Endodermal cell (in vitro differentiated cells): Measurements from ENCODE around the gene KHK. TPM values are rescaled to one million over a fixed set of nuclear protein-coding genes. Genes with fewer than 3 reads are reported as not detected.
A peak's percentile ranks its signal among the peaks of the same experiment; 100 is the strongest.

Experiments used
- DNase-seq: peaks from one replicate; pipeline ENCODE4 v3.0.0-alpha.2; 2017
- H3K27ac ChIP-seq: 2 replicates; pipeline ENCODE4 v1.5.1; 2013; ENCODE audit warnings: mild to moderate bottlenecking, low read depth, low read length, moderate library complexity
- H3K27me3 ChIP-seq: 2 replicates; pipeline ENCODE4 v1.6.1; 2013; ENCODE audit warnings: mild to moderate bottlenecking, low read length, moderate library complexity; ENCODE audit not compliant: insufficient read depth, control insufficient read depth, poor library complexity, severe bottlenecking
- H3K36me3 ChIP-seq: 2 replicates; pipeline ENCODE4 v1.7.0; 2013; ENCODE audit warnings: mild to moderate bottlenecking, low read length, moderate library complexity; ENCODE audit not compliant: control insufficient read depth, insufficient read depth
- H3K4me1 ChIP-seq: one replicate; pipeline ENCODE4 v1.7.0; 2013; ENCODE audit warnings: low read length; ENCODE audit not compliant: control insufficient read depth, insufficient read depth
- H3K4me3 ChIP-seq: 2 replicates; pipeline ENCODE4 v1.5.1; 2013; ENCODE audit warnings: mild to moderate bottlenecking, low read length, moderate library complexity
- H3K9ac ChIP-seq: 2 replicates; pipeline ENCODE4 v1.6.1; 2013; ENCODE audit warnings: mild to moderate bottlenecking, low read length, moderate library complexity; ENCODE audit not compliant: poor library complexity, severe bottlenecking; ENCODE audit errors: extremely low read depth
- H3K9me3 ChIP-seq: 2 replicates; pipeline ENCODE4 v1.6.1; 2013; ENCODE audit warnings: mild to moderate bottlenecking, low read length, moderate library complexity; ENCODE audit not compliant: control insufficient read depth
- H3K27ac Mint-ChIP-seq: 2 replicates; pipeline ENCODE4 v1.8.0; 2020; ENCODE audit warnings: mixed read lengths
- H3K27me3 Mint-ChIP-seq: 2 replicates; pipeline ENCODE4 v1.8.0; 2021; ENCODE audit warnings: mild to moderate bottlenecking, mixed read lengths; ENCODE audit not compliant: insufficient read depth
- H3K36me3 Mint-ChIP-seq: 2 replicates; pipeline ENCODE4 v1.8.0; 2020; ENCODE audit warnings: low read depth, mixed read lengths
- H3K4me1 Mint-ChIP-seq: 2 replicates; pipeline ENCODE4 v1.8.0; 2020; ENCODE audit warnings: mixed read lengths
- H3K4me3 Mint-ChIP-seq: 2 replicates; pipeline ENCODE4 v1.8.0; 2020; ENCODE audit warnings: mild to moderate bottlenecking, moderate library complexity, mixed read lengths
- H3K9me3 Mint-ChIP-seq: 2 replicates; pipeline ENCODE4 v1.8.0; 2020; ENCODE audit warnings: mild to moderate bottlenecking, mixed read lengths
- CTCF ChIP-seq: fragments of 200-600 bp; sonication (generic); conservative IDR thresholded peaks from 2 replicates; pipeline ENCODE4 v1.5.0; 2021; ENCODE audit warnings: antibody characterized with exemption, mild to moderate bottlenecking
- WGBS, 2 experiments: methylation state at CpG; one replicate each; pipeline versions ENCODE4 v1.1.5 to v1.1.7; 2013; ENCODE audit warnings: missing lambda C conversion rate in 2 of 2, mixed read lengths in 1 of 2; ENCODE audit not compliant: insufficient coverage in 1 of 2, insufficient read length in 1 of 2; 5-methylcytosine and 5-hydroxymethylcytosine counted together
- total RNA-seq, 2 donors: library from RNA; stranded (reverse); fragmentation: NEBNext Ultra II Directional in 1 of 2; extraction: Animal tissue kit (Norgen Biotek cat#: 25700) in 1 of 2; gene quantifications; 2 replicates in 1 of 2; 3 replicates in 1 of 2; pipeline ENCODE4 v1.2.1, GENCODE V29; 2021

The KHK gene
- total RNA-seq, 2 donors from 2014 or later, result 3.3 to 3.9 TPM

- Histone ChIP-seq H3K27me3 (no peaks in the 10 kb centered on the region), H3K36me3 (no peaks in the 10 kb centered on the region), H3K4me1 (peaks cover 5% of the 10 kb centered on the region), H3K9ac (no peak overlapping the region), H3K4me3 (no peak overlapping the region), H3K27ac (no peak overlapping the region), H3K9me3 (no peaks in the 10 kb centered on the region)
- no peaks in the 10 kb centered on the region for H3K27me3 Mint-ChIP-seq
- H3K4me1 Mint-ChIP-seq, result peaks cover 4% of the 10 kb centered on the region
- no peaks in the 10 kb centered on the region for H3K36me3 Mint-ChIP-seq
- H3K9me3 Mint-ChIP-seq, result no peaks in the 10 kb centered on the region
- peak overlapping the region; percentile 85 for H3K27ac Mint-ChIP-seq
- DNase-seq, result peak; percentile 89
- peak overlapping the region; percentile 50 for H3K4me3 Mint-ChIP-seq
- TF ChIP-seq CTCF, result no peak
- 44 to 55% methylated on average over 15 to 18 of the region's 18 CpGs for WGBS, 2 experiments
Measured at GRCh38 chr2:27095745-27096651, 9.4 kb downstream of the KHK start.

- Mint-ChIP-seq H3K9me3 (no peaks in the 10 kb centered on the region), H3K4me3 (no peak overlapping the region), H3K36me3 (no peaks in the 10 kb centered on the region), H3K27ac (no peak overlapping the region), H3K27me3 (no peaks in the 10 kb centered on the region), H3K4me1 (peaks cover 4% of the 10 kb centered on the region)
- Histone ChIP-seq H3K4me3 (no peak overlapping the region), H3K27ac (no peak overlapping the region), H3K27me3 (no peaks in the 10 kb centered on the region), H3K9ac (no peak overlapping the region), H3K36me3 (no peaks in the 10 kb centered on the region), H3K4me1 (peaks cover 5% of the 10 kb centered on the region), H3K9me3 (no peaks in the 10 kb centered on the region)
- TF ChIP-seq CTCF, result no peak
- no peak for DNase-seq
- 70 to 89% methylated on average over 2 to 3 of the region's 3 CpGs for WGBS, 2 experiments
Measured at GRCh38 chr2:27096748-27097297, 10.3 kb downstream of the KHK start.

GRCh38 chr2:27097341-27097740 lies 10.8 kb downstream of the KHK start:
- no peak for DNase-seq
- no peaks in the 10 kb centered on the region for H3K27me3 Mint-ChIP-seq
- H3K27ac ChIP-seq, result no peak overlapping the region
- H3K4me1 ChIP-seq, result peaks cover 5% of the 10 kb centered on the region
- H3K36me3 Mint-ChIP-seq, result no peaks in the 10 kb centered on the region
- no peaks in the 10 kb centered on the region for H3K27me3 ChIP-seq
- TF ChIP-seq CTCF, result no peak
- no peaks in the 10 kb centered on the region for H3K36me3 ChIP-seq
- no peak overlapping the region for H3K9ac ChIP-seq
- H3K9me3 Mint-ChIP-seq, result no peaks in the 10 kb centered on the region
- H3K9me3 ChIP-seq, result no peaks in the 10 kb centered on the region
- H3K4me3 ChIP-seq, result no peak overlapping the region
- H3K4me3 Mint-ChIP-seq, result no peak overlapping the region
- H3K27ac Mint-ChIP-seq, result no peak overlapping the region
- H3K4me1 Mint-ChIP-seq, result peaks cover 4% of the 10 kb centered on the region
- WGBS, 2 experiments, result 89 to 100% methylated on average over 1 to 14 of the region's 14 CpGs
